A549 (cell line): ENCODE measurements around the gene ANAPC7.

Experiments used
- EP300 ChIP-seq, 2 experiments: fragments of >200 bp; sonication (Bioruptor Twin); formaldehyde crosslinking; IDR thresholded peaks; 2 replicates in 1 of 2; 3 replicates in 1 of 2; pipeline ENCODE4 v1.6.1; 2016 to 2017
- JUN ChIP-seq, 2 experiments: fragments of >200 bp; sonication (Bioruptor Twin); formaldehyde crosslinking; IDR thresholded peaks; 2 replicates in 1 of 2; 3 replicates in 1 of 2; pipeline ENCODE4 v1.6.1; 2016 to 2017
- MAFK ChIP-seq: fragments of 450-650 bp; IDR thresholded peaks from 2 replicates; pipeline ENCODE4 v1.6.1; 2014; ENCODE audit not compliant: partially characterized antibody
- MAZ ChIP-seq: fragments of 150-350 bp; IDR thresholded peaks from 2 replicates; pipeline ENCODE4 v1.6.1; 2014; ENCODE audit warnings: antibody characterized with exemption, low read depth, low read length, borderline replicate concordance
- MYC ChIP-seq: IDR thresholded peaks from 2 replicates; pipeline ENCODE4 v1.6.1; 2012; ENCODE audit warnings: mild to moderate bottlenecking, inconsistent platforms, low read length, improper control_type of control experiment, borderline replicate concordance
- POLR2A ChIP-seq: IDR thresholded peaks from 2 replicates; pipeline ENCODE4 v1.6.1; 2012; ENCODE audit warnings: mild to moderate bottlenecking, low read length
- POLR2AphosphoS2 ChIP-seq: conservative IDR thresholded peaks from 2 replicates; pipeline ENCODE4 v1.6.1; 2012; ENCODE audit warnings: low read length, improper control_type of control experiment, inconsistent platforms
- RAD21 ChIP-seq, 2 experiments: fragments of >200 bp in 1 of 2; sonication (Bioruptor Twin) in 1 of 2; formaldehyde crosslinking in 1 of 2; IDR thresholded peaks in 1 of 2; conservative IDR thresholded peaks in 1 of 2; 2 replicates in 1 of 2; 3 replicates in 1 of 2; pipeline ENCODE4 v1.6.1; 2012 to 2018; ENCODE audit warnings: inconsistent platforms in 1 of 2
- RCOR1 ChIP-seq: fragments of 150-350 bp; IDR thresholded peaks from 2 replicates; pipeline ENCODE4 v1.6.1; 2014; ENCODE audit warnings: antibody characterized with exemption, low read length, low read depth
- USF2 ChIP-seq: fragments of 450-650 bp; IDR thresholded peaks from 2 replicates; pipeline ENCODE4 v1.6.1; 2014; ENCODE audit warnings: antibody characterized with exemption
- TF ChIP-seq, protein P1 (sequence below): fragments of >200 bp; sonication (Bioruptor Twin); formaldehyde crosslinking; IDR thresholded peaks from 3 replicates; pipeline ENCODE4 v1.5.1; 2016
- TF ChIP-seq, protein P2 (sequence below): fragments of 250-450 bp; sonication (Bioruptor Pico); IDR thresholded peaks from 2 replicates; pipeline ENCODE4 v1.5.0; 2021; ENCODE audit warnings: mild to moderate bottlenecking, moderate library complexity, borderline replicate concordance
- TF ChIP-seq, protein P3 (sequence below): IDR thresholded peaks from 2 replicates; pipeline ENCODE4 v1.6.1; 2012

DNA sequence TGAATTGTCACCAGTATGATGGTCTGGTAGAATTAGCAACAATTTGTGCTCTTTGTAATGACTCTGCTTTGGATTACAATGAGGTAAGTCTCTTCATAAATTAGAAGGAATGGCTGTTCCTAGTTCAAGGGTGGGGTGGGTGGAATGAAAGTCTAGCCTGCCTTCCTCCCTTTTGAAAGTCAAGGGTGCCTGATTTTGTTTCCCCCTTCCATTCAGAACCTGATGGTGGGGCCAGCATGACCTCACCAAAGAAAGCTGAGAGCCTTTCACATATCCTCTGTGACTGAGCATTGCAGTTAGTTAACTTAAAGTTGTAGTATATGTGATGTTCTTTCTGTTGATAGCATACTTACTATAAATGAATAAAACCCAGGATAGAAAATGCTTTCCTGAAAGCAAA is 70.3 kb downstream of the ANAPC7 start:
- TF ChIP-seq USF2 (no peak), RAD21 (conservative IDR thresholded peaks at IDR 0.05 in 1 of 2, IDR thresholded peaks at IDR 0.05 in 1 of 2) (no peak), MYC (no peak), MAFK (no peak), POLR2A (no peak), MAZ (no peak), JUN (IDR thresholded peaks at IDR 0.05) (no peak), EP300 (IDR thresholded peaks at IDR 0.05) (no peak), RCOR1 (no peak), POLR2AphosphoS2 (no peak)
- TF ChIP-seq, protein P1, sequence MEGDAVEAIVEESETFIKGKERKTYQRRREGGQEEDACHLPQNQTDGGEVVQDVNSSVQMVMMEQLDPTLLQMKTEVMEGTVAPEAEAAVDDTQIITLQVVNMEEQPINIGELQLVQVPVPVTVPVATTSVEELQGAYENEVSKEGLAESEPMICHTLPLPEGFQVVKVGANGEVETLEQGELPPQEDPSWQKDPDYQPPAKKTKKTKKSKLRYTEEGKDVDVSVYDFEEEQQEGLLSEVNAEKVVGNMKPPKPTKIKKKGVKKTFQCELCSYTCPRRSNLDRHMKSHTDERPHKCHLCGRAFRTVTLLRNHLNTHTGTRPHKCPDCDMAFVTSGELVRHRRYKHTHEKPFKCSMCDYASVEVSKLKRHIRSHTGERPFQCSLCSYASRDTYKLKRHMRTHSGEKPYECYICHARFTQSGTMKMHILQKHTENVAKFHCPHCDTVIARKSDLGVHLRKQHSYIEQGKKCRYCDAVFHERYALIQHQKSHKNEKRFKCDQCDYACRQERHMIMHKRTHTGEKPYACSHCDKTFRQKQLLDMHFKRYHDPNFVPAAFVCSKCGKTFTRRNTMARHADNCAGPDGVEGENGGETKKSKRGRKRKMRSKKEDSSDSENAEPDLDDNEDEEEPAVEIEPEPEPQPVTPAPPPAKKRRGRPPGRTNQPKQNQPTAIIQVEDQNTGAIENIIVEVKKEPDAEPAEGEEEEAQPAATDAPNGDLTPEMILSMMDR, result no peak
- TF ChIP-seq, protein P2, sequence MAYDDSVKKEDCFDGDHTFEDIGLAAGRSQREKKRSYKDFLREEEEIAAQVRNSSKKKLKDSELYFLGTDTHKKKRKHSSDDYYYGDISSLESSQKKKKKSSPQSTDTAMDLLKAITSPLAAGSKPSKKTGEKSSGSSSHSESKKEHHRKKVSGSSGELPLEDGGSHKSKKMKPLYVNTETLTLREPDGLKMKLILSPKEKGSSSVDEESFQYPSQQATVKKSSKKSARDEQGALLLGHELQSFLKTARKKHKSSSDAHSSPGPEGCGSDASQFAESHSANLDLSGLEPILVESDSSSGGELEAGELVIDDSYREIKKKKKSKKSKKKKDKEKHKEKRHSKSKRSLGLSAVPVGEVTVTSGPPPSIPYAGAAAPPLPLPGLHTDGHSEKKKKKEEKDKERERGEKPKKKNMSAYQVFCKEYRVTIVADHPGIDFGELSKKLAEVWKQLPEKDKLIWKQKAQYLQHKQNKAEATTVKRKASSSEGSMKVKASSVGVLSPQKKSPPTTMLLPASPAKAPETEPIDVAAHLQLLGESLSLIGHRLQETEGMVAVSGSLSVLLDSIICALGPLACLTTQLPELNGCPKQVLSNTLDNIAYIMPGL (CRISPR knock-in tag), result no peak
- TF ChIP-seq, protein P3, sequence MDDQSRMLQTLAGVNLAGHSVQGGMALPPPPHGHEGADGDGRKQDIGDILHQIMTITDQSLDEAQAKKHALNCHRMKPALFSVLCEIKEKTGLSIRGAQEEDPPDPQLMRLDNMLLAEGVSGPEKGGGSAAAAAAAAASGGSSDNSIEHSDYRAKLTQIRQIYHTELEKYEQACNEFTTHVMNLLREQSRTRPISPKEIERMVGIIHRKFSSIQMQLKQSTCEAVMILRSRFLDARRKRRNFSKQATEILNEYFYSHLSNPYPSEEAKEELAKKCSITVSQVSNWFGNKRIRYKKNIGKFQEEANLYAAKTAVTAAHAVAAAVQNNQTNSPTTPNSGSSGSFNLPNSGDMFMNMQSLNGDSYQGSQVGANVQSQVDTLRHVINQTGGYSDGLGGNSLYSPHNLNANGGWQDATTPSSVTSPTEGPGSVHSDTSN, result no peak
